GM21529 (cell line): ENCODE measurements around the gene TTLL5.

Experiments used
- ATAC-seq: cut with Tn5 transposase; IDR thresholded peaks from one replicate; pipeline ENCODE4 v1.9.1; 2021; ENCODE audit not compliant: unreplicated experiment

The TTLL5 gene

GRCh38 chr14:75860561-75861160 lies 199.6 kb downstream of the TTLL5 start:
- no peak for ATAC-seq

GRCh38 chr14:75861161-75861621 lies 200.1 kb downstream of the TTLL5 start:
- ATAC-seq, result no peak

- ATAC-seq, result no peak
Observed at GRCh38 chr14:75863221-75863620, 202.2 kb downstream of the TTLL5 start.

GRCh38 chr14:75864352-75864751 lies 203.3 kb downstream of the TTLL5 start:
- no peak for ATAC-seq

- ATAC-seq, result no peak
Observed at GRCh38 chr14:75865531-75865930, 204.5 kb downstream of the TTLL5 start.

- ATAC-seq, result no peak
Observed at GRCh38 chr14:75866970-75867369, 205.9 kb downstream of the TTLL5 start.

GRCh38 chr14:75871181-75871880 lies 210.3 kb downstream of the TTLL5 start:
- no peak for ATAC-seq

- ATAC-seq, result peak; percentile 98
Observed at GRCh38 chr14:75875958-75876357, 214.9 kb downstream of the TTLL5 start.

- ATAC-seq, result no peak
Observed at GRCh38 chr14:75876530-75876929, 215.5 kb downstream of the TTLL5 start.

- no peak for ATAC-seq
Observed at GRCh38 chr14:75877292-75877691, 216.2 kb downstream of the TTLL5 start.

- ATAC-seq, result no peak
Observed at GRCh38 chr14:75877884-75878283, 216.8 kb downstream of the TTLL5 start.

GRCh38 chr14:75879031-75879430 lies 218.0 kb downstream of the TTLL5 start:
- no peak for ATAC-seq

GRCh38 chr14:75880512-75880911 lies 219.5 kb downstream of the TTLL5 start:
- ATAC-seq, result no peak

- ATAC-seq, result no peak
Observed at GRCh38 chr14:75881994-75882393, 220.9 kb downstream of the TTLL5 start.

GRCh38 chr14:75884198-75884611 lies 223.2 kb downstream of the TTLL5 start:
- ATAC-seq, result no peak

- ATAC-seq, result no peak
Observed at GRCh38 chr14:75885829-75886228, 224.8 kb downstream of the TTLL5 start.

GRCh38 chr14:75886636-75887348 lies 225.7 kb downstream of the TTLL5 start:
- ATAC-seq, result no peak

- ATAC-seq, result no peak
Observed at GRCh38 chr14:75888945-75889344, 227.9 kb downstream of the TTLL5 start.

GRCh38 chr14:75896341-75896740 lies 235.3 kb downstream of the TTLL5 start:
- no peak for ATAC-seq

GRCh38 chr14:75904311-75904710 lies 243.3 kb downstream of the TTLL5 start:
- no peak for ATAC-seq

- no peak for ATAC-seq
Observed at GRCh38 chr14:75905147-75905904, 244.3 kb downstream of the TTLL5 start.
